Measurements from ENCODE around the gene CHST1. TPM values are rescaled to one million over a fixed set of nuclear protein-coding genes. Genes with fewer than 3 reads are reported as not detected.

The CHST1 gene
- total and polyA plus RNA-seq, 2 experiments from 2014 or later: 0.84 to 2.7 TPM

DNA sequence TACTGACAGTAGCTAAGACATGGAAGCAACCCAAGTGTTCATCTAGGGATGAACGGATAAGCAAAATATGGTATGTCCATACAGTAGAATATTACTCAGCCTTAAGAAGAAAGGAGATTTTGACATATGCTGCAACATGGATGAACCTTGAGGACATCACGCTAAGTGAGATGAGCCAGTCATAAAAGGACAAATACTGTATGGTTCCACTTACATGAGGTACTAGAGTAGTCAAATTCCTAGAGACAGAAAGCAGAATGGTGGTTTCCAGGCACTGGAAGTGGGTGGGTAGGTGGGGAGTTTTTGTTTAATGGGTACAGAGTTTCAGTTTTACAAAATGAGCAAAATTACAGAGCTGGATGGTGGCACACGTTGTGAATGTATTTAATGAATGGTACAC lies 18.1 kb downstream of the CHST1 start (continued):
- TF ChIP-seq, protein P1, sequence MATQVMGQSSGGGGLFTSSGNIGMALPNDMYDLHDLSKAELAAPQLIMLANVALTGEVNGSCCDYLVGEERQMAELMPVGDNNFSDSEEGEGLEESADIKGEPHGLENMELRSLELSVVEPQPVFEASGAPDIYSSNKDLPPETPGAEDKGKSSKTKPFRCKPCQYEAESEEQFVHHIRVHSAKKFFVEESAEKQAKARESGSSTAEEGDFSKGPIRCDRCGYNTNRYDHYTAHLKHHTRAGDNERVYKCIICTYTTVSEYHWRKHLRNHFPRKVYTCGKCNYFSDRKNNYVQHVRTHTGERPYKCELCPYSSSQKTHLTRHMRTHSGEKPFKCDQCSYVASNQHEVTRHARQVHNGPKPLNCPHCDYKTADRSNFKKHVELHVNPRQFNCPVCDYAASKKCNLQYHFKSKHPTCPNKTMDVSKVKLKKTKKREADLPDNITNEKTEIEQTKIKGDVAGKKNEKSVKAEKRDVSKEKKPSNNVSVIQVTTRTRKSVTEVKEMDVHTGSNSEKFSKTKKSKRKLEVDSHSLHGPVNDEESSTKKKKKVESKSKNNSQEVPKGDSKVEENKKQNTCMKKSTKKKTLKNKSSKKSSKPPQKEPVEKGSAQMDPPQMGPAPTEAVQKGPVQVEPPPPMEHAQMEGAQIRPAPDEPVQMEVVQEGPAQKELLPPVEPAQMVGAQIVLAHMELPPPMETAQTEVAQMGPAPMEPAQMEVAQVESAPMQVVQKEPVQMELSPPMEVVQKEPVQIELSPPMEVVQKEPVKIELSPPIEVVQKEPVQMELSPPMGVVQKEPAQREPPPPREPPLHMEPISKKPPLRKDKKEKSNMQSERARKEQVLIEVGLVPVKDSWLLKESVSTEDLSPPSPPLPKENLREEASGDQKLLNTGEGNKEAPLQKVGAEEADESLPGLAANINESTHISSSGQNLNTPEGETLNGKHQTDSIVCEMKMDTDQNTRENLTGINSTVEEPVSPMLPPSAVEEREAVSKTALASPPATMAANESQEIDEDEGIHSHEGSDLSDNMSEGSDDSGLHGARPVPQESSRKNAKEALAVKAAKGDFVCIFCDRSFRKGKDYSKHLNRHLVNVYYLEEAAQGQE (IDR thresholded peaks at IDR 0.05; ENCODE audit: unreplicated experiment): no peak
- TF ChIP-seq STAT1 (IDR thresholded peaks at IDR 0.05; ENCODE audit: unreplicated experiment): no peak
- TF ChIP-seq, protein P2, sequence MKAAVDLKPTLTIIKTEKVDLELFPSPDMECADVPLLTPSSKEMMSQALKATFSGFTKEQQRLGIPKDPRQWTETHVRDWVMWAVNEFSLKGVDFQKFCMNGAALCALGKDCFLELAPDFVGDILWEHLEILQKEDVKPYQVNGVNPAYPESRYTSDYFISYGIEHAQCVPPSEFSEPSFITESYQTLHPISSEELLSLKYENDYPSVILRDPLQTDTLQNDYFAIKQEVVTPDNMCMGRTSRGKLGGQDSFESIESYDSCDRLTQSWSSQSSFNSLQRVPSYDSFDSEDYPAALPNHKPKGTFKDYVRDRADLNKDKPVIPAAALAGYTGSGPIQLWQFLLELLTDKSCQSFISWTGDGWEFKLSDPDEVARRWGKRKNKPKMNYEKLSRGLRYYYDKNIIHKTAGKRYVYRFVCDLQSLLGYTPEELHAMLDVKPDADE (IDR thresholded peaks at IDR 0.05): no peak
- TF ChIP-seq JUNB (IDR thresholded peaks at IDR 0.05; ENCODE audit: unreplicated experiment): no peak
- TF ChIP-seq POLR2AphosphoS5 (IDR thresholded peaks at IDR 0.05; ENCODE audit: low read depth): no peak
- no peak for TF ChIP-seq ZNF331 (CRISPR knock-in tag; IDR thresholded peaks at IDR 0.05; ENCODE audit: low read depth)
- no peak for TF ChIP-seq CREB1 (CRISPR knock-in tag; IDR thresholded peaks at IDR 0.05; ENCODE audit: low read depth)
- TF ChIP-seq ZNF114 (CRISPR knock-in tag; IDR thresholded peaks at IDR 0.05): no peak
- TF ChIP-seq EZH2 (IDR thresholded peaks at IDR 0.05; ENCODE audit: low read depth, unreplicated experiment): no peak
- no peak for TF ChIP-seq NANOG (IDR thresholded peaks at IDR 0.05; ENCODE audit: borderline replicate concordance)

DNA sequence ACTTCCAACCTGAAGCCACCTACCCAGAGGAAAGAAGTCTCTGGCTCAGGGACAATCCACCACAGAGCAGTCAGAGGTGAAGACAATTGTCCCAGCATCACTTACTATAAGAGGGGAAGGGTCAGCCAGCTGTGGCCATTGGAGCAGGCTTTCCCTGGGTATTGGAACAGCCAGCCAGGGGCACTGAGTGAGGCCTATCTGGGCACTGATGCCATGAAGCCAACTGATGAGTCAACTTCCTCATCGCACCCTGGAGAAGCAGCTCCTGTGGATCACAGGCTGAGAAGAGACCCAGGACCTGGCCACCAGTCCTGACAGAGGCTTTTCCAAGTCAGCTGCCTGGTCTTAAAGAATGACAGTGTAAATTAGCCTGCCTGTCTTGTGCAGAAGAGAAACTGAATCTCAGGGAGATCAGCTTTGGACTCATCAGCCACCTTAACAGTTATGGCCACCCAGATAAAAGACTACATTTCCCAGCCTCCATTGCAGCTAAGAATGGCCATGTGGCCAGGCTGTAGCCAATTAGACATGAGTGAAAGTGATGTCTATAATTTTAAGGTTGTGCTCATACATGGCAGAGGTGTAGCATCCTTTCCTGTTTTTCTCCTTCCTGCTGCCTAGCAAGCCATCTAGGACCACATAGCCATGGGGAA lies 19.0 kb downstream of the CHST1 start:
- H3K36me3 Mint-ChIP-seq (ENCODE audit: low read depth): no peaks in the 10 kb centered on the region; the same call in 2 of the 3 replicates
- Histone ChIP-seq H3F3A (replicated peaks; ENCODE audit: low read depth) (no peaks in the 10 kb centered on the region), H3K4me3 (no peak overlapping the region), H2AFZ (no peak overlapping the region), H3K4me2 (no peak overlapping the region), H3K79me2 (replicated peaks; ENCODE audit: insufficient read depth) (no peaks in the 10 kb centered on the region), H3K4me1 (ENCODE audit: insufficient read depth) (no peaks in the 10 kb centered on the region), H3K36me3 (ENCODE audit: insufficient read depth) (no peaks in the 10 kb centered on the region), H3K9me2 (ENCODE audit: insufficient read depth) (peaks cover 10% of the 10 kb centered on the region; the same call in 1 of the 2 replicates), H3K27ac (ENCODE audit: low read depth) (no peak overlapping the region), H4K20me1 (replicated peaks; ENCODE audit: insufficient read depth) (no peaks in the 10 kb centered on the region), H3K27me3 (ENCODE audit: insufficient read depth) (no peaks in the 10 kb centered on the region)
- TF ChIP-seq STAT1 (IDR thresholded peaks at IDR 0.05; ENCODE audit: unreplicated experiment) (no peak), NANOG (IDR thresholded peaks at IDR 0.05; ENCODE audit: borderline replicate concordance) (no peak), JUNB (IDR thresholded peaks at IDR 0.05; ENCODE audit: unreplicated experiment) (no peak), EZH2 (IDR thresholded peaks at IDR 0.05; ENCODE audit: low read depth, unreplicated experiment) (no peak), CREB1 (CRISPR knock-in tag; IDR thresholded peaks at IDR 0.05; ENCODE audit: low read depth) (peak; percentile 17; the same call in 1 of the 2 replicates), EZH2phosphoT487 (IDR thresholded peaks at IDR 0.05; ENCODE audit: unreplicated experiment) (no peak)
- TF ChIP-seq, protein P3, sequence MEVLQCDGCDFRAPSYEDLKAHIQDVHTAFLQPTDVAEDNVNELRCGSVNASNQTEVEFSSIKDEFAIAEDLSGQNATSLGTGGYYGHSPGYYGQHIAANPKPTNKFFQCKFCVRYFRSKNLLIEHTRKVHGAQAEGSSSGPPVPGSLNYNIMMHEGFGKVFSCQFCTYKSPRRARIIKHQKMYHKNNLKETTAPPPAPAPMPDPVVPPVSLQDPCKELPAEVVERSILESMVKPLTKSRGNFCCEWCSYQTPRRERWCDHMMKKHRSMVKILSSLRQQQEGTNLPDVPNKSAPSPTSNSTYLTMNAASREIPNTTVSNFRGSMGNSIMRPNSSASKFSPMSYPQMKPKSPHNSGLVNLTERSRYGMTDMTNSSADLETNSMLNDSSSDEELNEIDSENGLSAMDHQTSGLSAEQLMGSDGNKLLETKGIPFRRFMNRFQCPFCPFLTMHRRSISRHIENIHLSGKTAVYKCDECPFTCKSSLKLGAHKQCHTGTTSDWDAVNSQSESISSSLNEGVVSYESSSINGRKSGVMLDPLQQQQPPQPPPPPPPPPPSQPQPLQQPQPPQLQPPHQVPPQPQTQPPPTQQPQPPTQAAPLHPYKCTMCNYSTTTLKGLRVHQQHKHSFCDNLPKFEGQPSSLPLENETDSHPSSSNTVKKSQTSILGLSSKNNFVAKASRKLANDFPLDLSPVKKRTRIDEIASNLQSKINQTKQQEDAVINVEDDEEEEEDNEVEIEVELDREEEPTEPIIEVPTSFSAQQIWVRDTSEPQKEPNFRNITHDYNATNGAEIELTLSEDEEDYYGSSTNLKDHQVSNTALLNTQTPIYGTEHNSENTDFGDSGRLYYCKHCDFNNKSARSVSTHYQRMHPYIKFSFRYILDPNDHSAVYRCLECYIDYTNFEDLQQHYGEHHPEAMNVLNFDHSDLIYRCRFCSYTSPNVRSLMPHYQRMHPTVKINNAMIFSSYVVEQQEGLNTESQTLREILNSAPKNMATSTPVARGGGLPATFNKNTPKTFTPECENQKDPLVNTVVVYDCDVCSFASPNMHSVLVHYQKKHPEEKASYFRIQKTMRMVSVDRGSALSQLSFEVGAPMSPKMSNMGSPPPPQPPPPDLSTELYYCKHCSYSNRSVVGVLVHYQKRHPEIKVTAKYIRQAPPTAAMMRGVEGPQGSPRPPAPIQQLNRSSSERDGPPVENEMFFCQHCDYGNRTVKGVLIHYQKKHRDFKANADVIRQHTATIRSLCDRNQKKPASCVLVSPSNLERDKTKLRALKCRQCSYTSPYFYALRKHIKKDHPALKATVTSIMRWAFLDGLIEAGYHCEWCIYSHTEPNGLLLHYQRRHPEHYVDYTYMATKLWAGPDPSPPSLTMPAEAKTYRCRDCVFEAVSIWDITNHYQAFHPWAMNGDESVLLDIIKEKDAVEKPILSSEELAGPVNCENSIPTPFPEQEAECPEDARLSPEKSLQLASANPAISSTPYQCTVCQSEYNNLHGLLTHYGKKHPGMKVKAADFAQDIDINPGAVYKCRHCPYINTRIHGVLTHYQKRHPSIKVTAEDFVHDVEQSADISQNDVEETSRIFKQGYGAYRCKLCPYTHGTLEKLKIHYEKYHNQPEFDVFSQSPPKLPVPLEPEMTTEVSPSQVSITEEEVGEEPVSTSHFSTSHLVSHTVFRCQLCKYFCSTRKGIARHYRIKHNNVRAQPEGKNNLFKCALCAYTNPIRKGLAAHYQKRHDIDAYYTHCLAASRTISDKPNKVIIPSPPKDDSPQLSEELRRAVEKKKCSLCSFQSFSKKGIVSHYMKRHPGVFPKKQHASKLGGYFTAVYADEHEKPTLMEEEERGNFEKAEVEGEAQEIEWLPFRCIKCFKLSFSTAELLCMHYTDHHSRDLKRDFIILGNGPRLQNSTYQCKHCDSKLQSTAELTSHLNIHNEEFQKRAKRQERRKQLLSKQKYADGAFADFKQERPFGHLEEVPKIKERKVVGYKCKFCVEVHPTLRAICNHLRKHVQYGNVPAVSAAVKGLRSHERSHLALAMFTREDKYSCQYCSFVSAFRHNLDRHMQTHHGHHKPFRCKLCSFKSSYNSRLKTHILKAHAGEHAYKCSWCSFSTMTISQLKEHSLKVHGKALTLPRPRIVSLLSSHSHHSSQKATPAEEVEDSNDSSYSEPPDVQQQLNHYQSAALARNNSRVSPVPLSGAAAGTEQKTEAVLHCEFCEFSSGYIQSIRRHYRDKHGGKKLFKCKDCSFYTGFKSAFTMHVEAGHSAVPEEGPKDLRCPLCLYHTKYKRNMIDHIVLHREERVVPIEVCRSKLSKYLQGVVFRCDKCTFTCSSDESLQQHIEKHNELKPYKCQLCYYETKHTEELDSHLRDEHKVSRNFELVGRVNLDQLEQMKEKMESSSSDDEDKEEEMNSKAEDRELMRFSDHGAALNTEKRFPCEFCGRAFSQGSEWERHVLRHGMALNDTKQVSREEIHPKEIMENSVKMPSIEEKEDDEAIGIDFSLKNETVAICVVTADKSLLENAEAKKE (CRISPR knock-in tag; IDR thresholded peaks at IDR 0.05): no peak
- TF ChIP-seq, protein P2 (IDR thresholded peaks at IDR 0.05): no peak
- H3K4me3 Mint-ChIP-seq: no peak overlapping the region
- H3K27me3 Mint-ChIP-seq (ENCODE audit: insufficient read depth, low read depth, poor library complexity): peaks cover 10% of the 10 kb centered on the region
- no peaks in the 10 kb centered on the region; the same call in 2 of the 3 replicates for H3K9me3 Mint-ChIP-seq
- peak; percentile 80 for ATAC-seq
- H3K4me1 Mint-ChIP-seq: 0 out of 3 replicates have a peak, but pooled peaks cover 2% of the 10 kb centered on the region
- no peak overlapping the region for H3K27ac Mint-ChIP-seq
- DNase-seq (ENCODE audit: low spot score): peak; percentile 57

Measured in GM23338 (cell line).